GM12878 (cell line): ENCODE measurements around the gene MEGF6. TPM values are rescaled to one million over a fixed set of nuclear protein-coding genes. Genes with fewer than 3 reads are reported as not detected.

Experiments used
- ATAC-seq: fragments of 200-7000 bp; cut with Tn5 transposase; 3 replicates; pipeline ENCODE4 v1.9.1; 2020; ENCODE audit warnings: mild to moderate bottlenecking, moderate library complexity
- BruUV-seq: library from RNA; stranded (reverse); fragments of 400-500 nt; replicated peaks from 2 replicates; lab custom pipeline; 2021; lab: Mats Ljungman, UMichigan
- CTCF ChIA-PET: fragments of 300-600 bp; sonication (Branson Sonifier 250); formaldehyde crosslinking; extraction: SDS; loops from one replicate; lab custom pipeline; 2021; ENCODE audit warnings: inconsistent platforms; lab: Yijun Ruan, JAX
- POLR2A ChIA-PET: fragments of 350-600 bp; formaldehyde crosslinking; extraction: SDS; loops from one replicate; lab custom pipeline; 2021; ENCODE audit warnings: inconsistent platforms; lab: Charles Lee
- RAD21 ChIA-PET: fragments of 300-600 bp; sonication (Branson Sonifier 250); formaldehyde crosslinking; loops from one replicate; lab custom pipeline; 2023; ENCODE audit warnings: antibody characterized with exemption; ENCODE audit not compliant: unreplicated experiment; lab: Charles Lee
- SMC1A ChIA-PET: fragments of 300-600 bp; sonication (Branson Sonifier 250); formaldehyde crosslinking; loops from one replicate; lab custom pipeline; 2023; ENCODE audit not compliant: unreplicated experiment, uncharacterized antibody; lab: Charles Lee
- DNase-seq: peaks from one replicate; pipeline ENCODE4 v3.0.0-alpha.2; 2011; ENCODE audit warnings: low read depth, low spot score
- FAIRE-seq: peaks from 3 replicates; lab custom pipeline; 2011; peaks lifted over from hg19 to GRCh38; lab: Jason Lieb, UNC
- H2AFZ ChIP-seq: 2 replicates; pipeline ENCODE4 v1.6.0; 2011; ENCODE audit warnings: low read depth, low read length, control low read depth; ENCODE audit not compliant: control insufficient read depth
- H3K27ac ChIP-seq: 2 replicates; pipeline ENCODE4 v1.5.1; 2011; ENCODE audit warnings: control low read depth; ENCODE audit not compliant: control insufficient read depth, insufficient read depth
- H3K27me3 ChIP-seq, 2 experiments: replicated peaks in 1 of 2; 2 replicates each; pipeline versions ENCODE4 v1.6.0 to v1.6.1; 2011; ENCODE audit warnings: low read length in 1 of 2; ENCODE audit not compliant: control insufficient read depth in 2 of 2, insufficient read depth in 2 of 2
- H3K36me3 ChIP-seq, 2 experiments: 2 replicates each; pipeline ENCODE4 v1.5.1; 2011; ENCODE audit warnings: low read length in 1 of 2; ENCODE audit not compliant: control insufficient read depth in 2 of 2, insufficient read depth in 2 of 2
- H3K4me1 ChIP-seq: 2 replicates; pipeline ENCODE4 v1.6.1; 2011; ENCODE audit warnings: mild to moderate bottlenecking, low read length, moderate library complexity, mixed read lengths; ENCODE audit not compliant: control insufficient read depth, insufficient read depth
- H3K4me2 ChIP-seq: 2 replicates; pipeline ENCODE4 v1.6.0; 2011; ENCODE audit warnings: control low read depth; ENCODE audit not compliant: control insufficient read depth, insufficient read depth
- H3K4me3 ChIP-seq: fragments of 200-600 bp; sonication (generic); 2 replicates; pipeline ENCODE4 v1.5.1; 2016
- H3K79me2 ChIP-seq: 2 replicates; pipeline ENCODE4 v1.6.0; 2011; ENCODE audit warnings: low read length; ENCODE audit not compliant: control insufficient read depth, insufficient read depth
- H3K9ac ChIP-seq: 2 replicates; pipeline ENCODE4 v1.8.0; 2011; ENCODE audit warnings: low read length, control low read depth, mixed read lengths; ENCODE audit not compliant: control insufficient read depth, insufficient read depth
- H3K9me3 ChIP-seq: replicated peaks from 3 replicates; pipeline ENCODE4 v1.5.1; 2011; ENCODE audit warnings: mild to moderate bottlenecking, low read length; ENCODE audit not compliant: control insufficient read depth, insufficient read depth
- H4K20me1 ChIP-seq: 2 replicates; pipeline ENCODE4 v1.6.0; 2011; ENCODE audit not compliant: control insufficient read depth, insufficient read depth
- BMI1 ChIP-seq: fragments of 450-650 bp; IDR thresholded peaks from 2 replicates; pipeline ENCODE4 v1.6.1; 2016; ENCODE audit warnings: mild to moderate bottlenecking, moderate library complexity, borderline replicate concordance
- CEBPZ ChIP-seq: fragments of 150-350 bp; IDR thresholded peaks from 2 replicates; pipeline ENCODE4 v1.6.1; 2016; ENCODE audit warnings: low read depth, low read length
- IRF5 ChIP-seq: fragments of 450-650 bp; IDR thresholded peaks from 2 replicates; pipeline ENCODE4 v1.6.1; 2017; ENCODE audit warnings: borderline replicate concordance
- MTA3 ChIP-seq: IDR thresholded peaks from 2 replicates; pipeline ENCODE4 v1.6.1; 2012; ENCODE audit warnings: low read length, inconsistent platforms, borderline replicate concordance
- MYB ChIP-seq: fragments of 150-350 bp; IDR thresholded peaks from 2 replicates; pipeline ENCODE4 v1.6.1; 2014; ENCODE audit warnings: mild to moderate bottlenecking, low read depth, low read length, borderline replicate concordance
- NFYB ChIP-seq: IDR thresholded peaks from 2 replicates; pipeline ENCODE4 v1.6.1; 2011; ENCODE audit warnings: low read depth, mild to moderate bottlenecking, low read length, improper control_type of control experiment, moderate library complexity; ENCODE audit not compliant: insufficient read depth
- PBX3 ChIP-seq: IDR thresholded peaks from 2 replicates; pipeline ENCODE4 v1.6.1; 2011; ENCODE audit warnings: mild to moderate bottlenecking, low read depth, low read length, moderate library complexity; ENCODE audit not compliant: insufficient replicate concordance
- REST ChIP-seq: IDR thresholded peaks from 2 replicates; pipeline ENCODE4 v1.6.1; 2012; ENCODE audit warnings: mild to moderate bottlenecking, low read depth, low read length
- RUNX3 ChIP-seq: IDR thresholded peaks from 2 replicates; pipeline ENCODE4 v1.6.1; 2012; ENCODE audit warnings: low read length, inconsistent platforms
- SIX5 ChIP-seq: IDR thresholded peaks from 2 replicates; pipeline ENCODE4 v1.6.1; 2011; ENCODE audit warnings: mild to moderate bottlenecking, low read depth, low read length, moderate library complexity; ENCODE audit not compliant: severe bottlenecking
- SUPT20H ChIP-seq: IDR thresholded peaks from 2 replicates; pipeline ENCODE4 v1.6.1; 2011; ENCODE audit warnings: low read depth, mild to moderate bottlenecking, low read length, moderate library complexity, borderline replicate concordance; ENCODE audit not compliant: control insufficient read depth
- TARDBP ChIP-seq: IDR thresholded peaks from 2 replicates; pipeline ENCODE4 v1.6.1; 2016; ENCODE audit warnings: borderline replicate concordance
- USF2 ChIP-seq: IDR thresholded peaks from 2 replicates; pipeline ENCODE4 v1.6.1; 2011; ENCODE audit warnings: low read depth, low read length, improper control_type of control experiment, borderline replicate concordance
- ZNF384 ChIP-seq: IDR thresholded peaks from 2 replicates; pipeline ENCODE4 v1.6.1; 2012; ENCODE audit warnings: low read depth, mild to moderate bottlenecking, low read length, improper control_type of control experiment, borderline replicate concordance
- WGBS: methylation state at CpG from one replicate; pipeline ENCODE4 v1.1.6; 2016; ENCODE audit warnings: low lambda C conversion rate; ENCODE audit not compliant: insufficient replicate concordance, insufficient coverage; ENCODE audit errors: missing lambda C conversion rate; 5-methylcytosine and 5-hydroxymethylcytosine counted together
- in situ Hi-C: fragments of 300-500 bp; cut with MboI; formaldehyde crosslinking; loops from 9 replicates; pipeline ENCODE4 v1.14.3; 2018; ENCODE audit warnings: mixed read lengths
- intact Hi-C: fragments of 100-400 bp; cut with micrococcal nuclease; formaldehyde crosslinking; loops from one replicate; pipeline ENCODE4 v1.14.2; 2022; ENCODE audit not compliant: unreplicated experiment
- polyA plus RNA-seq, 11 experiments: library from polyadenylated mRNA; depleted of rRNA in 4 of 11; unstranded in 6 of 11; stranded (reverse) in 5 of 11; fragments of >200 nt; fragmentation: Nextera tagmentation in 4 of 11; fragmentation: Illumina TruSeq in 1 of 11; extraction: Ambion mirVana in 4 of 11; extraction: Trizol in 1 of 11; gene quantifications; 1 replicate in 1 of 11; 2 replicates in 10 of 11; pipeline versions ENCODE4 v1.2.1 to v1.2.3, GENCODE V29; 2011 to 2016; ENCODE audit warnings: inconsistent platforms in 2 of 11, missing spikeins in 2 of 11, low read depth in 1 of 11
- total RNA-seq, 4 experiments: library from RNA; depleted of rRNA in 3 of 4; stranded (reverse); fragments of >200 nt in 3 of 4; fragmentation: Illumina TruSeq in 1 of 4; extraction: Trizol in 1 of 4; gene quantifications; 2 replicates each; pipeline versions ENCODE4 v1.2.1 to v1.2.3, GENCODE V29; 2013 to 2021

Gene MEGF6
- total and polyA plus RNA-seq, 10 of the 15 experiments (the other 5 are each of a cell fraction or from before 2014, with no cell fraction given): 0.03 to 0.41 TPM; not detected in 8

- no TSS peak for BruUV-seq
- DNase-seq (no peak), FAIRE-seq (no peak), ATAC-seq (no peak)
- ChIA-PET CTCF (no interaction called here), RAD21 (no interaction called here), POLR2A (no interaction called here), SMC1A (no interaction called here)
- H3K4me2 ChIP-seq: no peak overlapping the region
- WGBS: 6% methylated on average over 7 of the region's 9 CpGs
- H3K27ac ChIP-seq: no peak overlapping the region
- H4K20me1 ChIP-seq: no peaks in the 10 kb centered on the region
- no peaks in the 10 kb centered on the region for H3K79me2 ChIP-seq
- intact Hi-C loops: no loop called here
- no peaks in the 10 kb centered on the region; the same call in 2 of the 3 replicates for H3K9me3 ChIP-seq
- no peaks in the 10 kb centered on the region for H3K36me3 ChIP-seq
- in situ Hi-C loops: no loop called here
- no peak overlapping the region for H2AFZ ChIP-seq
- no peaks in the 10 kb centered on the region for H3K27me3 ChIP-seq
- H3K4me3 ChIP-seq: no peak overlapping the region
- H3K9ac ChIP-seq: no peak overlapping the region
- no peaks in the 10 kb centered on the region for H3K4me1 ChIP-seq
- TF ChIP-seq BMI1: no peak
- TF ChIP-seq MTA3: no peak
- TF ChIP-seq NFYB: no peak
- no peak for TF ChIP-seq IRF5
- no peak for TF ChIP-seq CEBPZ
- no peak for TF ChIP-seq SIX5
- TF ChIP-seq REST: no peak
- TF ChIP-seq MYB: no peak
- TF ChIP-seq SUPT20H: no peak
- TF ChIP-seq USF2: no peak
- TF ChIP-seq RUNX3: no peak
- no peak for TF ChIP-seq TARDBP
- TF ChIP-seq PBX3: no peak
- TF ChIP-seq ZNF384: no peak
Measured at GRCh38 chr1:3580231-3580630, 31.1 kb downstream of the MEGF6 start.
